Smooth muscle cell (in vitro differentiated cells): ENCODE measurements around the gene MRPS25. TPM values are rescaled to one million over a fixed set of nuclear protein-coding genes. Genes with fewer than 3 reads are reported as not detected.

Experiments used
- DNase-seq: peaks from one replicate; lab custom pipeline; 2025; ENCODE audit not compliant: unreplicated experiment; lab: John Stamatoyannopoulos, UW
- H2AFZ ChIP-seq: fragments of 200-600 bp; sonication (generic); 2 replicates; pipeline ENCODE4 v1.6.0; 2016; ENCODE audit warnings: antibody characterized with exemption, low read depth, mild to moderate bottlenecking
- H3F3A ChIP-seq: fragments of 200-600 bp; sonication (generic); 2 replicates; pipeline ENCODE4 v1.6.0; 2017; ENCODE audit warnings: antibody characterized with exemption, low read depth
- H3K27ac ChIP-seq: fragments of 200-600 bp; sonication (generic); 2 replicates; pipeline ENCODE4 v1.5.1; 2016; ENCODE audit warnings: low read depth, mild to moderate bottlenecking
- H3K27me3 ChIP-seq: fragments of 200-600 bp; sonication (generic); 2 replicates; pipeline ENCODE4 v1.6.1; 2016; ENCODE audit warnings: low read depth, mild to moderate bottlenecking
- H3K36me3 ChIP-seq: fragments of 200-600 bp; sonication (generic); 2 replicates; pipeline ENCODE4 v1.5.1; 2016; ENCODE audit warnings: low read depth
- H3K4me1 ChIP-seq: fragments of 200-600 bp; sonication (generic); 2 replicates; pipeline ENCODE4 v1.5.1; 2016; ENCODE audit warnings: low read depth
- H3K4me2 ChIP-seq: fragments of 200-600 bp; sonication (generic); 2 replicates; pipeline ENCODE4 v1.6.0; 2016; ENCODE audit warnings: mild to moderate bottlenecking
- H3K4me3 ChIP-seq: fragments of 200-600 bp; sonication (generic); 2 replicates; pipeline ENCODE4 v1.5.1; 2016; ENCODE audit warnings: mild to moderate bottlenecking
- H3K79me2 ChIP-seq: fragments of 200-600 bp; sonication (generic); 2 replicates; pipeline ENCODE4 v1.6.0; 2016; ENCODE audit warnings: low read depth, mild to moderate bottlenecking
- H3K9ac ChIP-seq: fragments of 200-600 bp; sonication (generic); 2 replicates; pipeline ENCODE4 v1.6.0; 2016; ENCODE audit warnings: low read depth
- H3K9me3 ChIP-seq: fragments of 200-600 bp; sonication (generic); replicated peaks from 2 replicates; pipeline ENCODE4 v1.5.1; 2016; ENCODE audit warnings: low read depth
- H4K20me1 ChIP-seq: fragments of 200-600 bp; sonication (generic); 2 replicates; pipeline ENCODE4 v1.6.0; 2016; ENCODE audit warnings: low read depth
- WGBS: methylation state at CpG from one replicate; pipeline ENCODE4 v1.1.7; 2016; ENCODE audit warnings: low lambda C conversion rate; 5-methylcytosine and 5-hydroxymethylcytosine counted together
- polyA plus RNA-seq: library from polyadenylated mRNA; unstranded; fragments of >200 nt; fragmentation: Nextera tagmentation; extraction: Ambion mirVana; gene quantifications from 2 replicates; pipeline ENCODE4 v1.2.1, GENCODE V29; 2016
- total RNA-seq: library from RNA; depleted of rRNA; stranded (reverse); fragments of >200 nt; gene quantifications from 2 replicates; pipeline ENCODE4 v1.2.3, GENCODE V29; 2014
- TF ChIP-seq, protein P1 (sequence below): fragments of 200-600 bp; sonication (generic); IDR thresholded peaks from 2 replicates; pipeline ENCODE4 v1.5.1; 2017; ENCODE audit warnings: borderline replicate concordance, mild to moderate bottlenecking, antibody characterized with exemption; ENCODE audit not compliant: insufficient read depth, poor library complexity, severe bottlenecking

MRPS25 gene
- total RNA-seq, result 6.4 and 18.9 TPM in 2 replicates
- 22.1 and 33.5 TPM in 2 replicates for polyA plus RNA-seq

GRCh38 chr3:15064835-15065549, at the start of gene MRPS25:
Gene MRPS25, minus strand, starts transcription at chr3:15065315. Its CDS starts 121 bp downstream, at chr3:15065194.
- no peaks in the 10 kb centered on the region for H3K9me3 ChIP-seq
- no peaks in the 10 kb centered on the region for H3F3A ChIP-seq
- H3K27ac ChIP-seq, result peak within 1 kb of the TSS; percentile 47
- TF ChIP-seq, protein P1, sequence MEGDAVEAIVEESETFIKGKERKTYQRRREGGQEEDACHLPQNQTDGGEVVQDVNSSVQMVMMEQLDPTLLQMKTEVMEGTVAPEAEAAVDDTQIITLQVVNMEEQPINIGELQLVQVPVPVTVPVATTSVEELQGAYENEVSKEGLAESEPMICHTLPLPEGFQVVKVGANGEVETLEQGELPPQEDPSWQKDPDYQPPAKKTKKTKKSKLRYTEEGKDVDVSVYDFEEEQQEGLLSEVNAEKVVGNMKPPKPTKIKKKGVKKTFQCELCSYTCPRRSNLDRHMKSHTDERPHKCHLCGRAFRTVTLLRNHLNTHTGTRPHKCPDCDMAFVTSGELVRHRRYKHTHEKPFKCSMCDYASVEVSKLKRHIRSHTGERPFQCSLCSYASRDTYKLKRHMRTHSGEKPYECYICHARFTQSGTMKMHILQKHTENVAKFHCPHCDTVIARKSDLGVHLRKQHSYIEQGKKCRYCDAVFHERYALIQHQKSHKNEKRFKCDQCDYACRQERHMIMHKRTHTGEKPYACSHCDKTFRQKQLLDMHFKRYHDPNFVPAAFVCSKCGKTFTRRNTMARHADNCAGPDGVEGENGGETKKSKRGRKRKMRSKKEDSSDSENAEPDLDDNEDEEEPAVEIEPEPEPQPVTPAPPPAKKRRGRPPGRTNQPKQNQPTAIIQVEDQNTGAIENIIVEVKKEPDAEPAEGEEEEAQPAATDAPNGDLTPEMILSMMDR, result no peak
- H4K20me1 ChIP-seq, result peaks cover 6% of the 10 kb centered on the region
- no peaks in the 10 kb centered on the region for H3K27me3 ChIP-seq
- peak within 1 kb of the TSS; percentile 87 for H3K4me3 ChIP-seq
- peak within 1 kb of the TSS; percentile 84 for H3K9ac ChIP-seq
- DNase-seq, result peak; percentile 56
- peaks cover 10% of the 10 kb centered on the region for H3K4me1 ChIP-seq
- H3K4me2 ChIP-seq, result peak within 1 kb of the TSS; percentile 97
- WGBS, result 1% methylated on average over 69 of the region's 69 CpGs
- H3K36me3 ChIP-seq, result no peaks in the 10 kb centered on the region
- H2AFZ ChIP-seq, result peak within 1 kb of the TSS; percentile 85
- H3K79me2 ChIP-seq, result peaks cover 24% of the 10 kb centered on the region

DNA sequence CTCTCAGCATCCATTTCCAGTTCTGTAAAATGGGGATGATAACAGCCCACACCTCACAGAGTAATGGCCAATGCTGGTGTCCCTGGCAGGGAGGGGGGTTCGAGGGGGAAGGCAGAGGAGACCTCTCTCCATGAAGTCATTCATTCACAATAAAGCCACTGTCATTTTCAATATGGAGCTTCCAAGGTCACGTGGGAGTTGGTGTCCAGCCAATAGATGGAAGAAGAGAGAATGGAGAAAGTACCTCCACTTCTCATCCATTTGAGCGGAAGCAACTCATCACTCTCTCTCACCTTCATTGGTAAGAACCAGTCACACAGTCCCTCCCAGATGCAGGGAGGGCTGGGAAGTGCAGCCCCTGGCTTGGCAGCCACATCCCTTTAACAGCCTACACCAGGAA, 48.8 kb upstream of the MRPS25 start:
- Histone ChIP-seq H3K79me2 (no peaks in the 10 kb centered on the region), H3K4me3 (no peak overlapping the region), H3K4me2 (no peak overlapping the region), H3K9me3 (no peaks in the 10 kb centered on the region), H3K36me3 (no peaks in the 10 kb centered on the region), H3K4me1 (peaks cover 4% of the 10 kb centered on the region), H3F3A (no peaks in the 10 kb centered on the region), H3K27me3 (no peaks in the 10 kb centered on the region), H4K20me1 (no peaks in the 10 kb centered on the region), H3K27ac (no peak overlapping the region), H2AFZ (no peak overlapping the region), H3K9ac (no peak overlapping the region)
- no peak for DNase-seq
- 84% methylated on average over 3 of the region's 3 CpGs for WGBS
- TF ChIP-seq, protein P1, result no peak

DNA sequence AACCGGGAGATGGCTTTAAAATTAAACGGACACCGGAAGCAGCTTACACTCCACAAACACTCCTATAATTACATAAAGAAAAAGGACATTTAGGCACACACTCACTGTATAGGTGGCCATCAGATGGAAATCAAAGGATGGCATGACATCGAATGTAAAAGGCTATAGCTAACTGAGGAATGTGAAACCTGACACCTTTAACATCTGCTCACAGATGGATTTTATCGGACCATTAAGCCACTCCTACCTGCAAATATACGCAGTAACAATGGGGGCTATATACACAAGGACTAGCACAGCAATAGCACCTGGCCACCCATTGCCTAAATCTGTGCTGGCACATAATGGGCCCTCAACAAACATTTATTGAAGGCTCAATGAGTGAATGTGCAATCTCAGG, 48.4 kb upstream of the MRPS25 start:
- H3F3A ChIP-seq, result no peaks in the 10 kb centered on the region
- DNase-seq, result no peak
- H3K27ac ChIP-seq, result no peak overlapping the region
- H3K9me3 ChIP-seq, result no peaks in the 10 kb centered on the region
- H3K4me2 ChIP-seq, result no peak overlapping the region
- no peaks in the 10 kb centered on the region for H3K27me3 ChIP-seq
- H3K36me3 ChIP-seq, result no peaks in the 10 kb centered on the region
- 79% methylated on average over 6 of the region's 6 CpGs for WGBS
- H3K9ac ChIP-seq, result no peak overlapping the region
- peaks cover 4% of the 10 kb centered on the region for H3K4me1 ChIP-seq
- no peaks in the 10 kb centered on the region for H3K79me2 ChIP-seq
- no peaks in the 10 kb centered on the region for H4K20me1 ChIP-seq
- no peak overlapping the region for H3K4me3 ChIP-seq
- H2AFZ ChIP-seq, result no peak overlapping the region
- TF ChIP-seq, protein P1, result no peak

DNA sequence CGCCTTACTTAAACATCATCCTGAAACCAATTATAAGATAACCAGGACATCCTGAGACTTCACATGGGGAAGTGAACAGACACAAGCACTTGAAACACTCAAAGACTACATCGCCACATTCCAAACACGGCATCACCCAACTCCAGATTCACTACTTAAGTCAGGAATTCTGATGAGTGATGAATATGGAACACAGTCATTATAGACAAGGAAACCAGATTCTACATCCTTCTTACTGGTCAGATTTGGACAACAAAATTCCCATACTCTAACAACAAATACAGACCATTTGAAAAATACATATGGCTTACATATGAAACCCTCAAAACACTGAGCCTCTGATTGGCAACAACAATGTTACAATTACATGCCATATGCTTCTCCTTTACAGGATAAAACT, 46.9 kb upstream of the MRPS25 start:
- no peak for DNase-seq
- H3K4me1 ChIP-seq, result peaks cover 4% of the 10 kb centered on the region

More for the DNA sequence above, 46.9 kb upstream of the MRPS25 start:
- Histone ChIP-seq H3K9ac (no peak overlapping the region), H3K27ac (no peak overlapping the region), H3K9me3 (no peaks in the 10 kb centered on the region), H4K20me1 (no peaks in the 10 kb centered on the region), H3K36me3 (no peaks in the 10 kb centered on the region), H3K4me2 (no peak overlapping the region), H3K4me3 (no peak overlapping the region), H2AFZ (no peak overlapping the region), H3K79me2 (no peaks in the 10 kb centered on the region), H3K27me3 (no peaks in the 10 kb centered on the region), H3F3A (no peaks in the 10 kb centered on the region)
- TF ChIP-seq, protein P1, result no peak
- 56% methylated on average over 3 of the region's 3 CpGs for WGBS
